Hepatocyte (in vitro differentiated cells): Measurements from ENCODE around the gene POLR1D.

Source experiments
- EZH2 ChIP-seq: fragments of 200-600 bp; sonication (generic); IDR thresholded peaks from 2 replicates; pipeline ENCODE4 v1.6.1; 2016; ENCODE audit warnings: antibody characterized with exemption, mild to moderate bottlenecking, borderline replicate concordance
- EZH2phosphoT487 ChIP-seq: fragments of 200-600 bp; sonication (generic); IDR thresholded peaks from one replicate; pipeline ENCODE4 v1.6.1; 2018; ENCODE audit warnings: antibody characterized with exemption, mild to moderate bottlenecking, low read depth, moderate library complexity; ENCODE audit not compliant: unreplicated experiment, severe bottlenecking
- TF ChIP-seq, protein P1 (sequence below): fragments of 200-600 bp; sonication (generic); IDR thresholded peaks from 2 replicates; pipeline ENCODE4 v1.5.1; 2016; ENCODE audit warnings: antibody characterized with exemption, mild to moderate bottlenecking; ENCODE audit not compliant: poor library complexity

DNA sequence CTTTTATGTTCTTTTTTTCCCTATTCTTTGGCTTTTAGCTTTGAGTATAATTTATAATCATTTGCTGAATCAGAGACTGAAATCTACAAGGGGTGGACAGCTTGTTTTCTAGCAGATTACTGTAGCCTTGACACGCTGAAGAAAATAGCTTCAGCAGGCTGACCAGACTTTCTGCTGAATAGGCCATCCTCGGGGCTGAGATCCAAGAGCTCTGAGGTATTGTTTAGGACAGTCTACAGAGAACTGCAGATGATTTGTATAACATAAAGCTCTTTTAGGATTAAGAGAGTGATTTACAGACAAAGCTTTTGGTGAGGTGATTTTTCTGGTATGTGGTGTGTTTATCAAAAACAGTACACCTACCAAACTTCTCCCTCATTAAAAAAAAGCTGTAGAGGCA lies 16.8 kb downstream of the POLR1D start:
- TF ChIP-seq, protein P1, sequence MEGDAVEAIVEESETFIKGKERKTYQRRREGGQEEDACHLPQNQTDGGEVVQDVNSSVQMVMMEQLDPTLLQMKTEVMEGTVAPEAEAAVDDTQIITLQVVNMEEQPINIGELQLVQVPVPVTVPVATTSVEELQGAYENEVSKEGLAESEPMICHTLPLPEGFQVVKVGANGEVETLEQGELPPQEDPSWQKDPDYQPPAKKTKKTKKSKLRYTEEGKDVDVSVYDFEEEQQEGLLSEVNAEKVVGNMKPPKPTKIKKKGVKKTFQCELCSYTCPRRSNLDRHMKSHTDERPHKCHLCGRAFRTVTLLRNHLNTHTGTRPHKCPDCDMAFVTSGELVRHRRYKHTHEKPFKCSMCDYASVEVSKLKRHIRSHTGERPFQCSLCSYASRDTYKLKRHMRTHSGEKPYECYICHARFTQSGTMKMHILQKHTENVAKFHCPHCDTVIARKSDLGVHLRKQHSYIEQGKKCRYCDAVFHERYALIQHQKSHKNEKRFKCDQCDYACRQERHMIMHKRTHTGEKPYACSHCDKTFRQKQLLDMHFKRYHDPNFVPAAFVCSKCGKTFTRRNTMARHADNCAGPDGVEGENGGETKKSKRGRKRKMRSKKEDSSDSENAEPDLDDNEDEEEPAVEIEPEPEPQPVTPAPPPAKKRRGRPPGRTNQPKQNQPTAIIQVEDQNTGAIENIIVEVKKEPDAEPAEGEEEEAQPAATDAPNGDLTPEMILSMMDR: no peak
- no peak for TF ChIP-seq EZH2
- TF ChIP-seq EZH2phosphoT487: no peak
